Osteocyte (in vitro differentiated cells): Measurements from ENCODE around the gene METTL2B. TPM values are rescaled to one million over a fixed set of nuclear protein-coding genes. Genes with fewer than 3 reads are reported as not detected.
"Not testable (repeated sequence)": the region's sequence is repeated elsewhere in the genome, so short reads cannot be mapped to it uniquely, and the experiment has no call there.

ENCODE experiments used
- DNase-seq: peaks from one replicate; pipeline ENCODE4 v3.0.0; 2021; ENCODE audit warnings: mixed read lengths; ENCODE audit not compliant: unreplicated experiment; ENCODE audit errors: extremely low spot score
- H3K27ac Mint-ChIP-seq: one replicate; pipeline ENCODE4 v1.8.0; 2021; ENCODE audit warnings: mild to moderate bottlenecking, mixed read lengths; ENCODE audit not compliant: unreplicated experiment
- H3K27me3 Mint-ChIP-seq: one replicate; pipeline ENCODE4 v1.8.0; 2021; ENCODE audit warnings: mixed read lengths; ENCODE audit not compliant: unreplicated experiment
- H3K36me3 Mint-ChIP-seq: one replicate; pipeline ENCODE4 v1.8.0; 2021; ENCODE audit warnings: mixed read lengths; ENCODE audit not compliant: unreplicated experiment
- H3K4me1 Mint-ChIP-seq: one replicate; pipeline ENCODE4 v1.8.0; 2021; ENCODE audit warnings: mixed read lengths; ENCODE audit not compliant: unreplicated experiment
- H3K4me3 Mint-ChIP-seq: one replicate; pipeline ENCODE4 v1.8.0; 2021; ENCODE audit warnings: mild to moderate bottlenecking, moderate library complexity, mixed read lengths; ENCODE audit not compliant: unreplicated experiment
- H3K9me3 Mint-ChIP-seq: one replicate; pipeline ENCODE4 v1.8.0; 2021; ENCODE audit warnings: mixed read lengths; ENCODE audit not compliant: unreplicated experiment
- CTCF ChIP-seq: fragments of 200-600 bp; sonication (generic); IDR thresholded peaks from 2 replicates; pipeline ENCODE4 v1.5.0; 2021; ENCODE audit warnings: antibody characterized with exemption, mild to moderate bottlenecking, moderate library complexity
- total RNA-seq: library from RNA; stranded (reverse); gene quantifications from 2 replicates; pipeline ENCODE4 v1.2.1, GENCODE V29; 2021

The METTL2B gene
- total RNA-seq, 1 donor from 2014 or later: 33.2 TPM

GRCh38 chr7:128550920-128551319 lies 74.4 kb downstream of the METTL2B start:
- H3K9me3 Mint-ChIP-seq: no peaks in the 10 kb centered on the region
- no peak for DNase-seq

GRCh38 chr7:128554394-128554793 lies 77.8 kb downstream of the METTL2B start:
- H3K36me3 Mint-ChIP-seq: peaks cover 11% of the 10 kb centered on the region
- not testable (repeated sequence) for H3K27me3 Mint-ChIP-seq, H3K4me3 Mint-ChIP-seq, DNase-seq, H3K9me3 Mint-ChIP-seq, H3K27ac Mint-ChIP-seq, H3K4me1 Mint-ChIP-seq

More at GRCh38 chr7:128550920-128551319, 74.4 kb downstream of the METTL2B start:
- no peak overlapping the region for H3K4me3 Mint-ChIP-seq
- H3K27ac Mint-ChIP-seq: no peak overlapping the region
- H3K4me1 Mint-ChIP-seq: peaks cover 2% of the 10 kb centered on the region
- no peak for TF ChIP-seq CTCF
- H3K36me3 Mint-ChIP-seq: peaks cover 19% of the 10 kb centered on the region
- H3K27me3 Mint-ChIP-seq: no peaks in the 10 kb centered on the region

Other genes with a start within 250 kb of the METTL2B start
- gene LEP, start 235.5 kb upstream of the METTL2B start, total RNA-seq: not detected in 2 replicates
- gene RBM28, start 132.8 kb upstream of the METTL2B start, total RNA-seq: 45.6 and 46.1 TPM in 2 replicates
- gene PRRT4, start 115.1 kb upstream of the METTL2B start, total RNA-seq: 0.44 and 0.54 TPM in 2 replicates
- 33.5 and 36.2 TPM in 2 replicates for gene IMPDH1, start 66.8 kb upstream of the METTL2B start, total RNA-seq
- 7.4 and 8.8 TPM in 2 replicates for gene HILPDA, start 20.9 kb upstream of the METTL2B start, total RNA-seq
- gene GARIN1A, start 195.5 kb downstream of the METTL2B start, total RNA-seq: 3.9 TPM in 2 replicates